Vagina (tissue), 2 donors: ENCODE results near the gene CAPRIN1.

Source experiments
- CTCF ChIP-seq, 3 experiments: fragments of 450-650 bp in 2 of 3; fragments of 200-600 bp in 1 of 3; sonication (generic) in 1 of 3; IDR thresholded peaks; one replicate each; pipeline ENCODE4 v1.5.1; 2017 to 2019; ENCODE audit warnings: antibody characterized with exemption in 3 of 3, mild to moderate bottlenecking in 2 of 3, moderate library complexity in 2 of 3
- POLR2A ChIP-seq, 2 donors: fragments of 450-650 bp; IDR thresholded peaks; one replicate each; pipeline ENCODE4 v1.6.1; 2017; ENCODE audit warnings: antibody characterized with exemption in 2 of 2, mild to moderate bottlenecking in 2 of 2, moderate library complexity in 2 of 2
- POLR2AphosphoS5 ChIP-seq, 2 donors: sonication (generic); formaldehyde crosslinking; IDR thresholded peaks; one replicate each; pipeline ENCODE4 v1.9.0; 2017; ENCODE audit warnings: antibody characterized with exemption in 2 of 2, mild to moderate bottlenecking in 2 of 2, low read depth in 1 of 2; ENCODE audit not compliant: insufficient read depth in 1 of 2

- TF ChIP-seq POLR2A (IDR thresholded peaks at IDR 0.05) (no peak), POLR2AphosphoS5 (IDR thresholded peaks at IDR 0.05; ENCODE audit: insufficient read depth in 1 of 2, low read depth in 1 of 2) (no peak), CTCF (IDR thresholded peaks at IDR 0.05) (no peak)
These were observed 97.7 kb downstream of the CAPRIN1 start for GRCh38 chr11:34149274-34149673.
